ENCODE results near the gene NAIP. TPM values are rescaled to one million over a fixed set of nuclear protein-coding genes. Genes with fewer than 3 reads are reported as not detected.

Gene NAIP, protein sequence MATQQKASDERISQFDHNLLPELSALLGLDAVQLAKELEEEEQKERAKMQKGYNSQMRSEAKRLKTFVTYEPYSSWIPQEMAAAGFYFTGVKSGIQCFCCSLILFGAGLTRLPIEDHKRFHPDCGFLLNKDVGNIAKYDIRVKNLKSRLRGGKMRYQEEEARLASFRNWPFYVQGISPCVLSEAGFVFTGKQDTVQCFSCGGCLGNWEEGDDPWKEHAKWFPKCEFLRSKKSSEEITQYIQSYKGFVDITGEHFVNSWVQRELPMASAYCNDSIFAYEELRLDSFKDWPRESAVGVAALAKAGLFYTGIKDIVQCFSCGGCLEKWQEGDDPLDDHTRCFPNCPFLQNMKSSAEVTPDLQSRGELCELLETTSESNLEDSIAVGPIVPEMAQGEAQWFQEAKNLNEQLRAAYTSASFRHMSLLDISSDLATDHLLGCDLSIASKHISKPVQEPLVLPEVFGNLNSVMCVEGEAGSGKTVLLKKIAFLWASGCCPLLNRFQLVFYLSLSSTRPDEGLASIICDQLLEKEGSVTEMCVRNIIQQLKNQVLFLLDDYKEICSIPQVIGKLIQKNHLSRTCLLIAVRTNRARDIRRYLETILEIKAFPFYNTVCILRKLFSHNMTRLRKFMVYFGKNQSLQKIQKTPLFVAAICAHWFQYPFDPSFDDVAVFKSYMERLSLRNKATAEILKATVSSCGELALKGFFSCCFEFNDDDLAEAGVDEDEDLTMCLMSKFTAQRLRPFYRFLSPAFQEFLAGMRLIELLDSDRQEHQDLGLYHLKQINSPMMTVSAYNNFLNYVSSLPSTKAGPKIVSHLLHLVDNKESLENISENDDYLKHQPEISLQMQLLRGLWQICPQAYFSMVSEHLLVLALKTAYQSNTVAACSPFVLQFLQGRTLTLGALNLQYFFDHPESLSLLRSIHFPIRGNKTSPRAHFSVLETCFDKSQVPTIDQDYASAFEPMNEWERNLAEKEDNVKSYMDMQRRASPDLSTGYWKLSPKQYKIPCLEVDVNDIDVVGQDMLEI (N-terminal part only)
- 0.12 to 0.61 TPM (median 0.56 TPM) in 5 replicates for total RNA-seq (2022; extraction: Qiagen RNA extraction)

GRCh38 chr5:71025289-71025953 lies at the start of gene NAIP:
Gene NAIP, minus strand, starts transcription at chr5:71025339. Its CDS starts 12,424 bp downstream, at chr5:71012915.

DNA sequence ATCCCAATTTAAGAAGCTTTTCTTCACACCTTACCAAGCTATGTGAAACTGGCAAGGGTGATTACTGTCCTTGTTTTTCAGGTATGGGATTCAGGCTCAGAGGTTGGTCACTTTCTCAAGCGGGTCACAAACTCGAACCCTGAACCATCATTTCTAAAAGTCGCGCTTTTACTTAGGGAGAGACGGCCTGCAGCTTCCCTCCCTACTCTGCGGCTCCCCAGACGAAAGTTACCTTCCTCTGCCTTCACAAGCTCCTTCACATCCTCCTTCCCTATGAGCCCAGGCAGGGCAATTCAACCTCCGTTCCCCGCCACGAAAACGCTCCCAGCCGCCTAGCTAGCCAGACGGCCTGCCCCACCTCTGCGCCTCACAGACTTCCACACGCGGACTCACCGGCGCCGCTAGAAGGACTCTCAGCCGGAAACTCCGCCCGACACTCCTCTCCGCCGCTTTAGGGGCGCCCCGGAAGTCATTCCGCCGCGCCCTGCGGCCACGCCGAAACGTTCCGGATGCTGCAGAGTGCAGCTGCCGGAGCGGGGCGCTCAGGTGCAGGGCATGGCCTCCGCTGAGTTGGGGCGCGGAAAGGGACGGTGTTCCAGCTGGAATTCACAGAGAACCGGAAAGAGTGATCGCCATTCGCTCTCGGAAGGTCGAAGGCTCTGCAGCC lies 42.3 kb upstream of the NAIP start, which contains the start of gene GTF2H2:
GTF2H2 (minus strand) TSS at position 415 of the 667 bp plus-strand sequence. CDS start 4,913 bp downstream, outside the sequence.

Other genes with a start within 250 kb of the NAIP start
- 0.22 to 3.6 TPM (median 0.95 TPM) in 5 replicates for gene SERF1A, start 124.7 kb downstream of the NAIP start, total RNA-seq (2022; extraction: Qiagen RNA extraction)
- gene SMN1, start 100.3 kb downstream of the NAIP start, total RNA-seq (2022; extraction: Qiagen RNA extraction): 48.0 to 60.4 TPM (median 56.2 TPM) in 5 replicates
- gene GTF2H2, start 42.3 kb upstream of the NAIP start, total RNA-seq (2022; extraction: Qiagen RNA extraction): 8.2 to 14.8 TPM (median 9.9 TPM) in 5 replicates